Smooth muscle cell of the brain vasculature (primary cell): ENCODE results near the gene NHLRC3.
"Not testable (repeated sequence)": the region's sequence is repeated elsewhere in the genome, so short reads cannot be mapped to it uniquely, and the experiment has no call there.

Experiments used
- DNase-seq: peaks from one replicate; pipeline ENCODE4 v3.0.0-alpha.2; 2012; ENCODE audit warnings: low read depth, low spot score

Gene NHLRC3

GRCh38 chr13:39044536-39044935 lies 6.3 kb downstream of the NHLRC3 start:
- DNase-seq = no peak

- no peak for DNase-seq
Measured at GRCh38 chr13:39047560-39047959, 9.3 kb downstream of the NHLRC3 start.

- DNase-seq = no peak
Measured at GRCh38 chr13:39048806-39049205, 10.6 kb downstream of the NHLRC3 start.

DNA sequence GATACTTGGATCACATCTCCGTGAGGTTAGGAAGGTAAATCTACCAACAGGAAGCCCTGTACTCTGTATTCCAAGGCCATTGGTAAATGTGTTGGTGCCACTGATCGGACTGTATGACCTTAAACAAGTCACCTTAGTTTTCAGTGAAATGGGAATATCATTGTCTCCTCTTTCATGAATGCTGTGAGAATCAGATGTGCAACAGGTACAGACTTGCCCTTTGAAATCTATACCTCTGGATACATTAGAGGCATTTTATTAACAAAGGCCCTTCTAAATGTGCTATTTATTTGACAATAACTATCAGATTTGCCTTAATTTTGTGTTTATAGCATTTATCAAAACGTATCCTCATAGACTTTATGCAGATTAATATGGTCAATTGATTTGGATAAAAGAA lies 11.0 kb downstream of the NHLRC3 start:
- DNase-seq = no peak

DNA sequence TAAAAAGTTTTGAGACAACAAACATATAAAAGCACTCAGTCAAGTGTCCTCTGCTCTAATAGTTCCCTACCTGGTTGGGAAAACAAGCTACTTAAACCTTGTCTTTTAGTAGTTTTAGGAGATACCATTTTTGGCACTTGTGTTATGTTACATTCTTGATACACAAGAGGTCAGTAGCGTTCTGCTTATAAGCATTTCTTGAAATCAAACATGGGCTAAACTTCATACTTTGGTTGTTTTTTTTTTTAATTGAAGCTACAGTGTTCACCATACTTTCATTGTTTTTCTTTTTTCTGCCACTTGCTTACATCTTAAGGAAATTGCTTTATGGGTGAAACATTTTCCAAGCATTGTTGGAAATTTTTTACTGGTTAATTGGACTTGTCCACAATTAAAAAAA lies 12.9 kb downstream of the NHLRC3 start:
- DNase-seq = no peak

GRCh38 chr13:39052944-39053343 lies 14.7 kb downstream of the NHLRC3 start:
- no peak for DNase-seq

GRCh38 chr13:39054112-39054511 lies 15.9 kb downstream of the NHLRC3 start:
- DNase-seq = no peak

- no peak for DNase-seq
Measured at GRCh38 chr13:39056018-39056417, 17.8 kb downstream of the NHLRC3 start.

DNA sequence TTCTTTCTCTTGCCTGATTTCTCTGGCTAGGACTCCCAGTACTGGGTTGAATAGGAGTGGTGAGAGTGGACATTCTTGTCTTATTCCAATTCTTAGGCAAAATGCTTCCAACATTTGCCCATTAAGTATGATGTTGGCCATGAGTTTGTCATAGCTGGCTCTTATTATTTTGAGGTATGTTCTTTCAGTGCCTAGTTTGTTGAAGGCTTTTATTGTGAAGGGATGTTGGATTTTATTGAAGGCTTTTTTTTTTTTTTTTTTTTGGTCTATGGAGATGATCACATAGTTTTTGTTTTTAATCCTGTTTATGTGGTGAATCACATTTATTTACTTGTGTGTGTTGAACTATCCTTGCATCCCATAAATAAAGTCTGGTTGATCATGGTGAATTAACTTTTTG lies 19.8 kb downstream of the NHLRC3 start:
- DNase-seq = no peak

DNA sequence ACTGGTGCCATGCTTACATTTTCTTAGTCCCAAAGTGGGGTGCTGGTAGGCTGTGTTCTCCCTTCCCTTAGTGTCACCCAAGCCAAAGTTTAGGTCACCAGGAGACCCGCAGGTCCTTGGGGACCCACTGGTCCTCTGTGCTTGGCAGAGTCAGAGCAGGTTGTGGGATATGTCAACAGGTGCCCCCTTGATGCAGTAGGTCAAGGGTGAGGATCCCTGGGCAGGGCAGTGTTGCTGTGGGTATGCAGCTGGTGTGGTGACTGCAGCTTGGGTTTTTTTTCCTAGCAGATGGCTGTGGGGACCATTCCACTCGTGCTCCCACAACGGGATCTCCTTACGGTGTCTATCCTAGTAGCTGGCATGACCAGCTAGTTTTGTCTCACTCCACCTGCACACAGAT lies 23.7 kb downstream of the NHLRC3 start:
- no peak for DNase-seq

DNA sequence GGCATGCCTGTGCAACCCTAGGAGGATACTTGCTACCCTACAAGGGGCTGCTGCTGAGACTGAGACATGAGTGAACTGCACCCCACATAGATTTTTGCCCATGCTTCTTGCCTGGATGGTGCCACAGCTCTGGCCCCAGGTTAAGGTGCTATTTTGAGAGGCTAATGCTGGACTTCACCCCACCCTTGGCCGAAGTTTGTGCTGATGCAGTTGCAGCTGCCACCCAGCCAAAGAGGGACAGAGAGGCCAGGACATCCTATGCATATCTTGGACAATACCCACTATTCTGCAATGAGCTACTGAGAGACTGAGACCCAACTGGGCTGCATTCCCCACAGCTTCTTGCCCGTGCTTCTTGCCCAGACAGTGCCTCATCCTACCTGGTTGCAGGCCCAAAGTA lies 34.6 kb downstream of the NHLRC3 start:
- no peak for DNase-seq

DNA sequence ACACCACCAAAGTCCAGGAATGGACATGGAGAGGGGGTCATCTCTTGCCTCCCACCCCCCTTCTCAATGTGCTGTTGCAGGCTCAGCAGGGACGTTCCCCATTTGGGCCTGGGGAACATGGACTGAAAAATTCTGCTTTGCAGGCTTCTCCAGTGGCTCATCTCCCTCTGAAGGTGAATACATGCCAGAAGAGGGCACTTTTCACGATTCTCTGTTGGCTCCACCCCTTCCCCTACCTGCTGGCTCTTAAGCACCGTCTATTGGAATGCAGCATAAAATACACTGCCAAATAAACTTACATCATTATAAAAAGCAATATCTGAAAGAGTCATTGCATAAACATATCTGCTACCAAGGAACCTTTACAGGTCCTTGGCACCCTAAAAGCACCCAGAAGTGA lies 35.7 kb downstream of the NHLRC3 start:
- DNase-seq = no peak

GRCh38 chr13:39086251-39086945 lies 48.1 kb downstream of the NHLRC3 start:
- not testable (repeated sequence) for DNase-seq

DNA sequence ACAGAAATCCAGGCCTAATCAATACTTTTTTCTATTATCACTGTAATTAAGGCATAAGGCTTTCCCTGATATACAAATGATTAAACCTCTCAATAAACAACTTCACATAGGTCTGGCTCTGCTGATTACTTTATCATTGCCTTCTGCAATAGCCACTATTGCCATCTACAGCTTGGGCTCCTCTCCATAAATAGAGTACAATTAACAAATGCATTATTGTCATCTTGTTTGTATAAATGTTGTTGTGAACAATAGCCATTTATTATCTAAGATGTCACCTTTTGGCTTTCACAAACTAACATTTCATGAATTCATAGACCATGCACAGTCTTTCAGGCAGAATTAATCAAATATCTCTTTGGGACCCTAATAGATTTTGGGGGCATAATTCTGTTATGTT lies 53.3 kb downstream of the NHLRC3 start:
- no peak for DNase-seq

- no peak for DNase-seq
Measured at GRCh38 chr13:39095500-39095899, 57.2 kb downstream of the NHLRC3 start.

- no peak for DNase-seq
Measured at GRCh38 chr13:39099231-39099630, 61.0 kb downstream of the NHLRC3 start.
